GM12878 (cell line): Measurements from ENCODE around the gene GTF2A1. TPM values are rescaled to one million over a fixed set of nuclear protein-coding genes. Genes with fewer than 3 reads are reported as not detected.

Experiments used
- ATAC-seq: fragments of 200-7000 bp; cut with Tn5 transposase; 3 replicates; pipeline ENCODE4 v1.9.1; 2020; ENCODE audit warnings: mild to moderate bottlenecking, moderate library complexity
- BruUV-seq: library from RNA; stranded (reverse); fragments of 400-500 nt; replicated peaks from 2 replicates; lab custom pipeline; 2021; lab: Mats Ljungman, UMichigan
- CTCF ChIA-PET: fragments of 300-600 bp; sonication (Branson Sonifier 250); formaldehyde crosslinking; extraction: SDS; loops from one replicate; lab custom pipeline; 2021; ENCODE audit warnings: inconsistent platforms; lab: Yijun Ruan, JAX
- POLR2A ChIA-PET: fragments of 350-600 bp; formaldehyde crosslinking; extraction: SDS; loops from one replicate; lab custom pipeline; 2021; ENCODE audit warnings: inconsistent platforms; lab: Charles Lee
- RAD21 ChIA-PET: fragments of 300-600 bp; sonication (Branson Sonifier 250); formaldehyde crosslinking; loops from one replicate; lab custom pipeline; 2023; ENCODE audit warnings: antibody characterized with exemption; ENCODE audit not compliant: unreplicated experiment; lab: Charles Lee
- SMC1A ChIA-PET: fragments of 300-600 bp; sonication (Branson Sonifier 250); formaldehyde crosslinking; loops from one replicate; lab custom pipeline; 2023; ENCODE audit not compliant: unreplicated experiment, uncharacterized antibody; lab: Charles Lee
- DNase-seq: peaks from one replicate; pipeline ENCODE4 v3.0.0-alpha.2; 2011; ENCODE audit warnings: low read depth, low spot score
- FAIRE-seq: peaks from 3 replicates; lab custom pipeline; 2011; peaks lifted over from hg19 to GRCh38; lab: Jason Lieb, UNC
- H2AFZ ChIP-seq: 2 replicates; pipeline ENCODE4 v1.6.0; 2011; ENCODE audit warnings: low read depth, low read length, control low read depth; ENCODE audit not compliant: control insufficient read depth
- H3K27ac ChIP-seq: 2 replicates; pipeline ENCODE4 v1.5.1; 2011; ENCODE audit warnings: control low read depth; ENCODE audit not compliant: control insufficient read depth, insufficient read depth
- H3K27me3 ChIP-seq, 2 experiments: replicated peaks in 1 of 2; 2 replicates each; pipeline versions ENCODE4 v1.6.0 to v1.6.1; 2011; ENCODE audit warnings: low read length in 1 of 2; ENCODE audit not compliant: control insufficient read depth in 2 of 2, insufficient read depth in 2 of 2
- H3K36me3 ChIP-seq, 2 experiments: 2 replicates each; pipeline ENCODE4 v1.5.1; 2011; ENCODE audit warnings: low read length in 1 of 2; ENCODE audit not compliant: control insufficient read depth in 2 of 2, insufficient read depth in 2 of 2
- H3K4me1 ChIP-seq: 2 replicates; pipeline ENCODE4 v1.6.1; 2011; ENCODE audit warnings: mild to moderate bottlenecking, low read length, moderate library complexity, mixed read lengths; ENCODE audit not compliant: control insufficient read depth, insufficient read depth
- H3K4me2 ChIP-seq: 2 replicates; pipeline ENCODE4 v1.6.0; 2011; ENCODE audit warnings: control low read depth; ENCODE audit not compliant: control insufficient read depth, insufficient read depth
- H3K4me3 ChIP-seq: fragments of 200-600 bp; sonication (generic); 2 replicates; pipeline ENCODE4 v1.5.1; 2016
- H3K79me2 ChIP-seq: 2 replicates; pipeline ENCODE4 v1.6.0; 2011; ENCODE audit warnings: low read length; ENCODE audit not compliant: control insufficient read depth, insufficient read depth
- H3K9ac ChIP-seq: 2 replicates; pipeline ENCODE4 v1.8.0; 2011; ENCODE audit warnings: low read length, control low read depth, mixed read lengths; ENCODE audit not compliant: control insufficient read depth, insufficient read depth
- H3K9me3 ChIP-seq: replicated peaks from 3 replicates; pipeline ENCODE4 v1.5.1; 2011; ENCODE audit warnings: mild to moderate bottlenecking, low read length; ENCODE audit not compliant: control insufficient read depth, insufficient read depth
- H4K20me1 ChIP-seq: 2 replicates; pipeline ENCODE4 v1.6.0; 2011; ENCODE audit not compliant: control insufficient read depth, insufficient read depth
- E4F1 ChIP-seq: fragments of 450-650 bp; IDR thresholded peaks from 2 replicates; pipeline ENCODE4 v1.6.1; 2018; ENCODE audit warnings: borderline replicate concordance, mild to moderate bottlenecking; ENCODE audit not compliant: partially characterized antibody
- EP300 ChIP-seq, 2 experiments: fragments of 150-350 bp in 1 of 2; IDR thresholded peaks; 2 replicates each; pipeline ENCODE4 v1.6.1; 2011 to 2012; ENCODE audit warnings: low read depth in 2 of 2, low read length in 2 of 2, borderline replicate concordance in 1 of 2, improper control_type of control experiment in 1 of 2, inconsistent platforms in 1 of 2; ENCODE audit not compliant: control insufficient read depth in 1 of 2
- NBN ChIP-seq: fragments of 450-650 bp; IDR thresholded peaks from 2 replicates; pipeline ENCODE4 v1.6.1; 2016
- STAT3 ChIP-seq: IDR thresholded peaks from 2 replicates; pipeline ENCODE4 v1.6.1; 2011; ENCODE audit warnings: low read depth, low read length, improper control_type of control experiment
- ZSCAN29 ChIP-seq: fragments of 450-650 bp; IDR thresholded peaks from 2 replicates; pipeline ENCODE4 v1.6.1; 2017; ENCODE audit warnings: mild to moderate bottlenecking, moderate library complexity
- WGBS: methylation state at CpG from one replicate; pipeline ENCODE4 v1.1.6; 2016; ENCODE audit warnings: low lambda C conversion rate; ENCODE audit not compliant: insufficient replicate concordance, insufficient coverage; ENCODE audit errors: missing lambda C conversion rate; 5-methylcytosine and 5-hydroxymethylcytosine counted together
- in situ Hi-C: fragments of 300-500 bp; cut with MboI; formaldehyde crosslinking; loops from 9 replicates; pipeline ENCODE4 v1.14.3; 2018; ENCODE audit warnings: mixed read lengths
- intact Hi-C: fragments of 100-400 bp; cut with micrococcal nuclease; formaldehyde crosslinking; loops from one replicate; pipeline ENCODE4 v1.14.2; 2022; ENCODE audit not compliant: unreplicated experiment
- polyA plus RNA-seq, 11 experiments: library from polyadenylated mRNA; depleted of rRNA in 4 of 11; unstranded in 6 of 11; stranded (reverse) in 5 of 11; fragments of >200 nt; fragmentation: Nextera tagmentation in 4 of 11; fragmentation: Illumina TruSeq in 1 of 11; extraction: Ambion mirVana in 4 of 11; extraction: Trizol in 1 of 11; gene quantifications; 1 replicate in 1 of 11; 2 replicates in 10 of 11; pipeline versions ENCODE4 v1.2.1 to v1.2.3, GENCODE V29; 2011 to 2016; ENCODE audit warnings: inconsistent platforms in 2 of 11, missing spikeins in 2 of 11, low read depth in 1 of 11
- total RNA-seq, 4 experiments: library from RNA; depleted of rRNA in 3 of 4; stranded (reverse); fragments of >200 nt in 3 of 4; fragmentation: Illumina TruSeq in 1 of 4; extraction: Trizol in 1 of 4; gene quantifications; 2 replicates each; pipeline versions ENCODE4 v1.2.1 to v1.2.3, GENCODE V29; 2013 to 2021

The GTF2A1 gene
- total and polyA plus RNA-seq, 10 of the 15 experiments (the other 5 are each of a cell fraction or from before 2014, with no cell fraction given), result 2.5 to 28.7 (median 14.9) TPM

GRCh38 chr14:81199084-81199483 lies 21.7 kb downstream of the GTF2A1 start:
- Histone ChIP-seq H3K79me2 (no peaks in the 10 kb centered on the region), H3K9ac (no peak overlapping the region), H3K4me1 (peaks cover 6% of the 10 kb centered on the region; the same call in 1 of the 2 replicates), H2AFZ (no peak overlapping the region), H3K27ac (no peak overlapping the region), H4K20me1 (no peaks in the 10 kb centered on the region), H3K4me2 (no peak overlapping the region), H3K27me3 (no peaks in the 10 kb centered on the region), H3K9me3 (no peaks in the 10 kb centered on the region; the same call in 2 of the 3 replicates), H3K36me3 (peaks cover 2 to 31% of the 10 kb centered on the region in 2 experiments), H3K4me3 (no peak overlapping the region)
- in situ Hi-C loops, result no loop called here
- ChIA-PET SMC1A (interaction anchor here (0.8 to 1.1 kb wide), 3 partner anchors 9 to 22 kb away, joined by 3 to 6 read pairs (median 4); partner anchors contain the start of gene GTF2A1), POLR2A (interaction anchor here (0.5 to 1.0 kb wide), 2 partner anchors 20 to 21 kb away, joined by 3 to 4 read pairs; no protein-coding TSS in a partner anchor), RAD21 (interaction anchor here (1.8 kb wide), 1 partner anchor 20 kb away, joined by 4 read pairs; no protein-coding TSS in a partner anchor), CTCF (interaction anchor here (1.0 to 1.6 kb wide), 3 partner anchors 11 to 212 kb away, joined by 3 to 9 read pairs (median 3); no protein-coding TSS in a partner anchor)
- FAIRE-seq (no peak), DNase-seq (no peak), ATAC-seq (no peak; the same call in 2 of the 3 replicates)
- TF ChIP-seq STAT3, result no peak
- no peak for TF ChIP-seq E4F1
- TF ChIP-seq NBN, result no peak
- no peak for TF ChIP-seq ZSCAN29
- no peak for TF ChIP-seq EP300 (IDR thresholded peaks at IDR 0.05; ENCODE audit: borderline replicate concordance in 1 of 2, control insufficient read depth in 1 of 2, low read depth in 2 of 2, low read length in 2 of 2)
- no TSS peak for BruUV-seq
- intact Hi-C loops, result no loop called here
- WGBS, result 61% methylated on average over 3 of the region's 3 CpGs
